GM23338 (cell line): ENCODE data around the gene DNAJC5G. TPM values are rescaled to one million over a fixed set of nuclear protein-coding genes. Genes with fewer than 3 reads are reported as not detected.

ENCODE experiments used
- ATAC-seq: fragments of 200-7000 bp; cut with Tn5 transposase; 3 replicates; pipeline ENCODE4 v1.9.1; 2020
- DNase-seq: peaks from one replicate; pipeline ENCODE4 v3.0.0-alpha.2; 2015; ENCODE audit warnings: low spot score
- H2AFZ ChIP-seq: fragments of 200-600 bp; sonication (generic); 2 replicates; pipeline ENCODE4 v1.8.0; 2016; ENCODE audit warnings: antibody characterized with exemption, mild to moderate bottlenecking, moderate library complexity
- H3F3A ChIP-seq: fragments of 200-600 bp; sonication (generic); replicated peaks from 2 replicates; pipeline ENCODE4 v1.8.0; 2017; ENCODE audit warnings: antibody characterized with exemption, mixed run types, low read depth
- H3K27ac ChIP-seq: fragments of 200-600 bp; sonication (generic); 2 replicates; pipeline ENCODE4 v1.6.1; 2016; ENCODE audit warnings: low read depth
- H3K27me3 ChIP-seq: fragments of 200-600 bp; sonication (generic); 2 replicates; pipeline ENCODE4 v1.8.0; 2016; ENCODE audit warnings: mild to moderate bottlenecking, mixed run types, moderate library complexity; ENCODE audit not compliant: insufficient read depth
- H3K36me3 ChIP-seq: fragments of 200-600 bp; sonication (generic); 2 replicates; pipeline ENCODE4 v1.8.0; 2016; ENCODE audit warnings: mild to moderate bottlenecking; ENCODE audit not compliant: insufficient read depth
- H3K4me1 ChIP-seq: fragments of 200-600 bp; sonication (generic); 2 replicates; pipeline ENCODE4 v1.8.0; 2016; ENCODE audit warnings: mild to moderate bottlenecking, moderate library complexity; ENCODE audit not compliant: insufficient read depth
- H3K4me2 ChIP-seq: fragments of 200-600 bp; sonication (generic); 2 replicates; pipeline ENCODE4 v1.7.1; 2017; ENCODE audit warnings: mixed run types
- H3K4me3 ChIP-seq: fragments of 200-600 bp; sonication (generic); 2 replicates; pipeline ENCODE4 v1.6.1; 2016; ENCODE audit warnings: mixed run types
- H3K79me2 ChIP-seq: fragments of 200-600 bp; sonication (generic); replicated peaks from 2 replicates; pipeline ENCODE4 v1.8.0; 2017; ENCODE audit warnings: mild to moderate bottlenecking; ENCODE audit not compliant: insufficient read depth
- H3K9me2 ChIP-seq: fragments of 200-600 bp; sonication (generic); 2 replicates; pipeline ENCODE4 v1.8.0; 2017; ENCODE audit not compliant: insufficient read depth
- H4K20me1 ChIP-seq: fragments of 200-600 bp; sonication (generic); replicated peaks from 2 replicates; pipeline ENCODE4 v1.8.0; 2017; ENCODE audit warnings: mild to moderate bottlenecking; ENCODE audit not compliant: insufficient read depth
- H3K27ac Mint-ChIP-seq: 2 replicates; pipeline ENCODE4 v1.8.0; 2020; ENCODE audit warnings: inconsistent platforms, mild to moderate bottlenecking, moderate library complexity, mixed read lengths
- H3K27me3 Mint-ChIP-seq: 3 replicates; pipeline ENCODE4 v1.8.0; 2022; ENCODE audit warnings: low read depth, mild to moderate bottlenecking, moderate library complexity, mixed read lengths, inconsistent platforms; ENCODE audit not compliant: insufficient read depth, poor library complexity
- H3K36me3 Mint-ChIP-seq: 3 replicates; pipeline ENCODE4 v1.8.0; 2021; ENCODE audit warnings: low read depth, mild to moderate bottlenecking, inconsistent platforms, moderate library complexity, mixed read lengths
- H3K4me1 Mint-ChIP-seq: 3 replicates; pipeline ENCODE4 v1.8.0; 2020; ENCODE audit warnings: mild to moderate bottlenecking, inconsistent platforms, mixed read lengths
- H3K4me3 Mint-ChIP-seq: 3 replicates; pipeline ENCODE4 v1.8.0; 2021; ENCODE audit warnings: moderate library complexity, mild to moderate bottlenecking, inconsistent platforms, mixed read lengths
- H3K9me3 Mint-ChIP-seq: 3 replicates; pipeline ENCODE4 v1.8.0; 2020; ENCODE audit warnings: moderate library complexity, mild to moderate bottlenecking, inconsistent platforms, mixed read lengths
- CREB1 ChIP-seq: fragments of 250-450 bp; sonication (Bioruptor Pico); IDR thresholded peaks from 2 replicates; pipeline ENCODE4 v1.5.0; 2020; ENCODE audit warnings: low read depth, mild to moderate bottlenecking, moderate library complexity
- CTCF ChIP-seq, 2 experiments: fragments of 200-600 bp in 1 of 2; sonication (generic) in 1 of 2; conservative IDR thresholded peaks; 2 replicates each; pipeline versions ENCODE4 v1.5.1 to v1.6.1; 2016 to 2017; ENCODE audit warnings: antibody characterized with exemption in 2 of 2, low read depth in 2 of 2, mild to moderate bottlenecking in 2 of 2, moderate library complexity in 1 of 2
- ETS1 ChIP-seq: IDR thresholded peaks from 2 replicates; pipeline ENCODE4 v1.6.1; 2016; ENCODE audit warnings: antibody characterized with exemption
- EZH2 ChIP-seq: fragments of 200-600 bp; sonication (generic); IDR thresholded peaks from one replicate; pipeline ENCODE4 v1.8.0; 2017; ENCODE audit warnings: antibody characterized with exemption, mild to moderate bottlenecking, low read depth; ENCODE audit not compliant: unreplicated experiment
- JUNB ChIP-seq: IDR thresholded peaks from one replicate; pipeline ENCODE4 v1.6.1; 2016; ENCODE audit warnings: antibody characterized with exemption; ENCODE audit not compliant: unreplicated experiment
- NANOG ChIP-seq: IDR thresholded peaks from 2 replicates; pipeline ENCODE4 v1.6.1; 2016; ENCODE audit warnings: antibody characterized with exemption, borderline replicate concordance
- POLR2AphosphoS5 ChIP-seq: IDR thresholded peaks from 2 replicates; pipeline ENCODE4 v1.6.1; 2016; ENCODE audit warnings: antibody characterized with exemption, low read depth
- STAT1 ChIP-seq: IDR thresholded peaks from one replicate; pipeline ENCODE4 v1.6.1; 2016; ENCODE audit warnings: antibody characterized with exemption; ENCODE audit not compliant: unreplicated experiment
- ZNF114 ChIP-seq: fragments of 250-450 bp; sonication (Bioruptor Pico); IDR thresholded peaks from 2 replicates; pipeline ENCODE4 v1.5.0; 2020; ENCODE audit warnings: mild to moderate bottlenecking, moderate library complexity
- ZNF331 ChIP-seq: fragments of 250-450 bp; sonication (Bioruptor Pico); IDR thresholded peaks from 2 replicates; pipeline ENCODE4 v1.5.0; 2020; ENCODE audit warnings: low read depth, mild to moderate bottlenecking, moderate library complexity
- polyA plus RNA-seq: library from polyadenylated mRNA; unstranded; fragments of >200 nt; fragmentation: Nextera tagmentation; extraction: Ambion mirVana; gene quantifications from 2 replicates; pipeline ENCODE4 v1.2.1, GENCODE V29; 2016
- total RNA-seq: library from RNA; depleted of rRNA; stranded (reverse); fragments of >200 nt; shearing (Covaris generic); gene quantifications from 2 replicates; pipeline ENCODE4 v1.2.3, GENCODE V29; 2014
- TF ChIP-seq, protein P1 (sequence below): fragments of 250-450 bp; sonication (Bioruptor Pico); IDR thresholded peaks from 2 replicates; pipeline ENCODE4 v1.5.0; 2020; ENCODE audit warnings: mild to moderate bottlenecking, moderate library complexity
- TF ChIP-seq, protein P2 (sequence below): IDR thresholded peaks from one replicate; pipeline ENCODE4 v1.6.1; 2018; ENCODE audit warnings: antibody characterized with exemption; ENCODE audit not compliant: unreplicated experiment

Gene DNAJC5G
- total and polyA plus RNA-seq, 2 experiments from 2014 or later: 0.59 TPM; not detected in 1

DNA sequence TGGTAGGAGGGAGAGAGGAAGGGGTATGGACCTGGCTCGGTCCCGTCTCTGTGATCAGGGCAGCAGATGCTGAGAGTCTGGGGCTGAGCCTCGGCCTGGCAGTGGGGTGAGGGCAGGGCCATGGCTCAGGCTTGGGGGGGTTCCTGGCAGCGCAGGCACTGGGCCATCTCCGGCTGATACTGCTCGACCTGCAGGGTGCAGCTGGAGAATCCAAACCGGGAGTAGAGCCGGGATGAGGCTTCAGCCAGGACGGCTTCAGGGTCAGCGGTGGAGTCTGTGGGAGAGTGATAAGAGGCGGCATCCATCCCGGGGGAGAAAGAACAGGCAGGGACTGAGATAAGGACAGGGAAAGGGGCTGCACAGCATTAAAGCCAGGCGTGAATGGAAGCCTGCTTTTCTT lies 20.0 kb upstream of the DNAJC5G start (continued):
- TF ChIP-seq, protein P1, sequence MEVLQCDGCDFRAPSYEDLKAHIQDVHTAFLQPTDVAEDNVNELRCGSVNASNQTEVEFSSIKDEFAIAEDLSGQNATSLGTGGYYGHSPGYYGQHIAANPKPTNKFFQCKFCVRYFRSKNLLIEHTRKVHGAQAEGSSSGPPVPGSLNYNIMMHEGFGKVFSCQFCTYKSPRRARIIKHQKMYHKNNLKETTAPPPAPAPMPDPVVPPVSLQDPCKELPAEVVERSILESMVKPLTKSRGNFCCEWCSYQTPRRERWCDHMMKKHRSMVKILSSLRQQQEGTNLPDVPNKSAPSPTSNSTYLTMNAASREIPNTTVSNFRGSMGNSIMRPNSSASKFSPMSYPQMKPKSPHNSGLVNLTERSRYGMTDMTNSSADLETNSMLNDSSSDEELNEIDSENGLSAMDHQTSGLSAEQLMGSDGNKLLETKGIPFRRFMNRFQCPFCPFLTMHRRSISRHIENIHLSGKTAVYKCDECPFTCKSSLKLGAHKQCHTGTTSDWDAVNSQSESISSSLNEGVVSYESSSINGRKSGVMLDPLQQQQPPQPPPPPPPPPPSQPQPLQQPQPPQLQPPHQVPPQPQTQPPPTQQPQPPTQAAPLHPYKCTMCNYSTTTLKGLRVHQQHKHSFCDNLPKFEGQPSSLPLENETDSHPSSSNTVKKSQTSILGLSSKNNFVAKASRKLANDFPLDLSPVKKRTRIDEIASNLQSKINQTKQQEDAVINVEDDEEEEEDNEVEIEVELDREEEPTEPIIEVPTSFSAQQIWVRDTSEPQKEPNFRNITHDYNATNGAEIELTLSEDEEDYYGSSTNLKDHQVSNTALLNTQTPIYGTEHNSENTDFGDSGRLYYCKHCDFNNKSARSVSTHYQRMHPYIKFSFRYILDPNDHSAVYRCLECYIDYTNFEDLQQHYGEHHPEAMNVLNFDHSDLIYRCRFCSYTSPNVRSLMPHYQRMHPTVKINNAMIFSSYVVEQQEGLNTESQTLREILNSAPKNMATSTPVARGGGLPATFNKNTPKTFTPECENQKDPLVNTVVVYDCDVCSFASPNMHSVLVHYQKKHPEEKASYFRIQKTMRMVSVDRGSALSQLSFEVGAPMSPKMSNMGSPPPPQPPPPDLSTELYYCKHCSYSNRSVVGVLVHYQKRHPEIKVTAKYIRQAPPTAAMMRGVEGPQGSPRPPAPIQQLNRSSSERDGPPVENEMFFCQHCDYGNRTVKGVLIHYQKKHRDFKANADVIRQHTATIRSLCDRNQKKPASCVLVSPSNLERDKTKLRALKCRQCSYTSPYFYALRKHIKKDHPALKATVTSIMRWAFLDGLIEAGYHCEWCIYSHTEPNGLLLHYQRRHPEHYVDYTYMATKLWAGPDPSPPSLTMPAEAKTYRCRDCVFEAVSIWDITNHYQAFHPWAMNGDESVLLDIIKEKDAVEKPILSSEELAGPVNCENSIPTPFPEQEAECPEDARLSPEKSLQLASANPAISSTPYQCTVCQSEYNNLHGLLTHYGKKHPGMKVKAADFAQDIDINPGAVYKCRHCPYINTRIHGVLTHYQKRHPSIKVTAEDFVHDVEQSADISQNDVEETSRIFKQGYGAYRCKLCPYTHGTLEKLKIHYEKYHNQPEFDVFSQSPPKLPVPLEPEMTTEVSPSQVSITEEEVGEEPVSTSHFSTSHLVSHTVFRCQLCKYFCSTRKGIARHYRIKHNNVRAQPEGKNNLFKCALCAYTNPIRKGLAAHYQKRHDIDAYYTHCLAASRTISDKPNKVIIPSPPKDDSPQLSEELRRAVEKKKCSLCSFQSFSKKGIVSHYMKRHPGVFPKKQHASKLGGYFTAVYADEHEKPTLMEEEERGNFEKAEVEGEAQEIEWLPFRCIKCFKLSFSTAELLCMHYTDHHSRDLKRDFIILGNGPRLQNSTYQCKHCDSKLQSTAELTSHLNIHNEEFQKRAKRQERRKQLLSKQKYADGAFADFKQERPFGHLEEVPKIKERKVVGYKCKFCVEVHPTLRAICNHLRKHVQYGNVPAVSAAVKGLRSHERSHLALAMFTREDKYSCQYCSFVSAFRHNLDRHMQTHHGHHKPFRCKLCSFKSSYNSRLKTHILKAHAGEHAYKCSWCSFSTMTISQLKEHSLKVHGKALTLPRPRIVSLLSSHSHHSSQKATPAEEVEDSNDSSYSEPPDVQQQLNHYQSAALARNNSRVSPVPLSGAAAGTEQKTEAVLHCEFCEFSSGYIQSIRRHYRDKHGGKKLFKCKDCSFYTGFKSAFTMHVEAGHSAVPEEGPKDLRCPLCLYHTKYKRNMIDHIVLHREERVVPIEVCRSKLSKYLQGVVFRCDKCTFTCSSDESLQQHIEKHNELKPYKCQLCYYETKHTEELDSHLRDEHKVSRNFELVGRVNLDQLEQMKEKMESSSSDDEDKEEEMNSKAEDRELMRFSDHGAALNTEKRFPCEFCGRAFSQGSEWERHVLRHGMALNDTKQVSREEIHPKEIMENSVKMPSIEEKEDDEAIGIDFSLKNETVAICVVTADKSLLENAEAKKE (CRISPR knock-in tag): no peak
- TF ChIP-seq ZNF331 (CRISPR knock-in tag): no peak
- no peak for TF ChIP-seq ETS1
- no peak for TF ChIP-seq ZNF114
- TF ChIP-seq STAT1: no peak
- TF ChIP-seq POLR2AphosphoS5: no peak
- TF ChIP-seq NANOG: no peak

DNA sequence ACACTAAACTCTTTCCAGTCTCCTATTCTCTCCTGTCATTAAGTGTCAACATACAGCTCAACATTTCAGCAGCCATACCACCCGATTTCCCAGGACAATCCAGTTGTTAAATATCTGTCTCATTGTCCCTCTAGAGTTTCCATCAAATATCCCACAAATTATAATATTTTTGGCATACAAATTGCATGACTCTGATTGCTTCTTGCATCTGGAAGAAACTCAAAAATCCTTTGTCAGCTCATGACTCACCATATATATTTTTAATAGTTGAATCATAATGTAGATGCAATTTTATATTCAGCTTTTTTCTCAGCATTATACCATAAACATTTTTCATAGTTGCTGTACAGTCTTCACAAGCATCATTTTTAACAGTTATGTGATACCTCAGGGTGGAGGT lies 19.6 kb upstream of the DNAJC5G start:
- Histone ChIP-seq H3K4me2 (no peak overlapping the region), H3K79me2 (no peaks in the 10 kb centered on the region), H2AFZ (no peak overlapping the region), H4K20me1 (no peaks in the 10 kb centered on the region; the same call in 1 of the 2 replicates), H3K4me1 (peaks cover 7% of the 10 kb centered on the region), H3F3A (0 out of 2 replicates have a peak, but pooled peaks cover 5% of the 10 kb centered on the region), H3K9me2 (no peaks in the 10 kb centered on the region), H3K36me3 (no peaks in the 10 kb centered on the region), H3K27ac (no peak overlapping the region), H3K27me3 (peaks cover 20% of the 10 kb centered on the region), H3K4me3 (no peak overlapping the region)
- peaks cover 15% of the 10 kb centered on the region for H3K4me1 Mint-ChIP-seq
- no peaks in the 10 kb centered on the region; the same call in 2 of the 3 replicates for H3K36me3 Mint-ChIP-seq
- no peak overlapping the region; the same call in 2 of the 3 replicates for H3K4me3 Mint-ChIP-seq
- peaks cover 20% of the 10 kb centered on the region for H3K27me3 Mint-ChIP-seq
- ATAC-seq (no peak), DNase-seq (no peak)
- H3K27ac Mint-ChIP-seq: no peak overlapping the region
- H3K9me3 Mint-ChIP-seq: no peaks in the 10 kb centered on the region
- TF ChIP-seq NANOG (no peak), EZH2 (no peak), CTCF (conservative IDR thresholded peaks at IDR 0.05; ENCODE audit: low read depth in 2 of 2) (no peak), ZNF331 (CRISPR knock-in tag) (no peak), ETS1 (no peak), CREB1 (CRISPR knock-in tag) (no peak), JUNB (no peak)
- TF ChIP-seq, protein P2, sequence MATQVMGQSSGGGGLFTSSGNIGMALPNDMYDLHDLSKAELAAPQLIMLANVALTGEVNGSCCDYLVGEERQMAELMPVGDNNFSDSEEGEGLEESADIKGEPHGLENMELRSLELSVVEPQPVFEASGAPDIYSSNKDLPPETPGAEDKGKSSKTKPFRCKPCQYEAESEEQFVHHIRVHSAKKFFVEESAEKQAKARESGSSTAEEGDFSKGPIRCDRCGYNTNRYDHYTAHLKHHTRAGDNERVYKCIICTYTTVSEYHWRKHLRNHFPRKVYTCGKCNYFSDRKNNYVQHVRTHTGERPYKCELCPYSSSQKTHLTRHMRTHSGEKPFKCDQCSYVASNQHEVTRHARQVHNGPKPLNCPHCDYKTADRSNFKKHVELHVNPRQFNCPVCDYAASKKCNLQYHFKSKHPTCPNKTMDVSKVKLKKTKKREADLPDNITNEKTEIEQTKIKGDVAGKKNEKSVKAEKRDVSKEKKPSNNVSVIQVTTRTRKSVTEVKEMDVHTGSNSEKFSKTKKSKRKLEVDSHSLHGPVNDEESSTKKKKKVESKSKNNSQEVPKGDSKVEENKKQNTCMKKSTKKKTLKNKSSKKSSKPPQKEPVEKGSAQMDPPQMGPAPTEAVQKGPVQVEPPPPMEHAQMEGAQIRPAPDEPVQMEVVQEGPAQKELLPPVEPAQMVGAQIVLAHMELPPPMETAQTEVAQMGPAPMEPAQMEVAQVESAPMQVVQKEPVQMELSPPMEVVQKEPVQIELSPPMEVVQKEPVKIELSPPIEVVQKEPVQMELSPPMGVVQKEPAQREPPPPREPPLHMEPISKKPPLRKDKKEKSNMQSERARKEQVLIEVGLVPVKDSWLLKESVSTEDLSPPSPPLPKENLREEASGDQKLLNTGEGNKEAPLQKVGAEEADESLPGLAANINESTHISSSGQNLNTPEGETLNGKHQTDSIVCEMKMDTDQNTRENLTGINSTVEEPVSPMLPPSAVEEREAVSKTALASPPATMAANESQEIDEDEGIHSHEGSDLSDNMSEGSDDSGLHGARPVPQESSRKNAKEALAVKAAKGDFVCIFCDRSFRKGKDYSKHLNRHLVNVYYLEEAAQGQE: no peak
